DND-41 (cell line): ENCODE measurements around the gene POFUT2.

ENCODE experiments used
- CTCF ChIP-seq: IDR thresholded peaks from 2 replicates; pipeline ENCODE4 v1.5.1; 2012; ENCODE audit warnings: borderline replicate concordance, low read length, moderate library complexity, mild to moderate bottlenecking; ENCODE audit not compliant: poor library complexity, severe bottlenecking; ENCODE audit errors: extremely low read depth
- EZH2 ChIP-seq: IDR thresholded peaks from 3 replicates; pipeline ENCODE4 v1.6.1; 2012; ENCODE audit warnings: borderline replicate concordance, low read depth, mild to moderate bottlenecking, moderate library complexity, low read length, inconsistent platforms; ENCODE audit not compliant: severe bottlenecking

GRCh38 chr21:45278156-45278911, 9.4 kb downstream of the POFUT2 start:
- TF ChIP-seq CTCF (no peak), EZH2 (no peak)
